Right forelimb (tissue), 1 donor: ENCODE results near the gene CNTRL.
A peak's percentile ranks its signal among the peaks of the same experiment; 100 is the strongest.
"Not testable (repeated sequence)": the region's sequence is repeated elsewhere in the genome, so short reads cannot be mapped to it uniquely, and the experiment has no call there.

Source experiments
- DNase-seq: peaks from one replicate; pipeline ENCODE4 v3.0.0-alpha.2; 2018

Gene CNTRL

GRCh38 chr9:121074370-121075250, at the start of gene CNTRL:
CNTRL (plus strand) TSS chr9:121074955; CDS start chr9:121088327, 13,372 bp downstream.
- DNase-seq, result peak; percentile 95

- DNase-seq, result no peak
Observed at GRCh38 chr9:121026260-121026691, 48.5 kb upstream of the CNTRL start.

GRCh38 chr9:121026768-121027167, 48.0 kb upstream of the CNTRL start:
- no peak for DNase-seq

GRCh38 chr9:121028285-121028684, 46.5 kb upstream of the CNTRL start:
- DNase-seq, result not testable (repeated sequence)

- no peak for DNase-seq
Observed at GRCh38 chr9:121029469-121029868, 45.3 kb upstream of the CNTRL start.

- no peak for DNase-seq
Observed at GRCh38 chr9:121034529-121034928, 40.2 kb upstream of the CNTRL start.

GRCh38 chr9:121035717-121036116, 39.0 kb upstream of the CNTRL start:
- DNase-seq, result not testable (repeated sequence)

GRCh38 chr9:121038362-121038761, 36.4 kb upstream of the CNTRL start:
- no peak for DNase-seq

GRCh38 chr9:121038804-121039203, 36.0 kb upstream of the CNTRL start:
- DNase-seq, result no peak

GRCh38 chr9:121048175-121048574, 26.6 kb upstream of the CNTRL start:
- DNase-seq, result no peak

- DNase-seq, result no peak
Observed at GRCh38 chr9:121048618-121049017, 26.1 kb upstream of the CNTRL start.

- DNase-seq, result no peak
Observed at GRCh38 chr9:121050128-121050988, 24.4 kb upstream of the CNTRL start, which contains the start of gene C5. C5 (minus strand) TSS chr9:121050275; CDS start chr9:121050246, 29 bp downstream.

GRCh38 chr9:121053544-121053943, 21.2 kb upstream of the CNTRL start:
- no peak for DNase-seq

- DNase-seq, result no peak
Observed at GRCh38 chr9:121055642-121056143, 19.1 kb upstream of the CNTRL start.

GRCh38 chr9:121057821-121058220, 16.9 kb upstream of the CNTRL start:
- no peak for DNase-seq

GRCh38 chr9:121059513-121059912, 15.2 kb upstream of the CNTRL start:
- DNase-seq, result no peak

- DNase-seq, result no peak
Observed at GRCh38 chr9:121059998-121060636, 14.6 kb upstream of the CNTRL start.

- DNase-seq, result no peak
Observed at GRCh38 chr9:121066850-121067249, 7.9 kb upstream of the CNTRL start.

- DNase-seq, result no peak
Observed at GRCh38 chr9:121067640-121068039, 7.1 kb upstream of the CNTRL start.

- DNase-seq, result no peak
Observed at GRCh38 chr9:121069396-121069795, 5.4 kb upstream of the CNTRL start.

- no peak for DNase-seq
Observed at GRCh38 chr9:121071370-121071755, 3.4 kb upstream of the CNTRL start.

GRCh38 chr9:121071756-121072421, 2.9 kb upstream of the CNTRL start:
- DNase-seq, result peak; percentile 53
